Trophoblast cell (in vitro differentiated cells and primary cell): ENCODE data around the gene URB1.

Source experiments
- DNase-seq, 2 donors: peaks; one replicate each; pipeline ENCODE4 v3.0.0-alpha.2; 2016
- H2AFZ ChIP-seq: 2 replicates; pipeline ENCODE4 v1.6.1; 2013; ENCODE audit warnings: low read length, moderate library complexity, mild to moderate bottlenecking; ENCODE audit not compliant: insufficient read depth, poor library complexity
- H2AK5ac ChIP-seq: 2 replicates; pipeline ENCODE4 v1.6.1; 2013; ENCODE audit warnings: mild to moderate bottlenecking, low read length
- H2BK120ac ChIP-seq: 2 replicates; pipeline ENCODE4 v1.6.1; 2013; ENCODE audit warnings: low read length, mild to moderate bottlenecking, moderate library complexity; ENCODE audit not compliant: insufficient read depth, poor library complexity
- H2BK12ac ChIP-seq: 2 replicates; pipeline ENCODE4 v1.6.1; 2013; ENCODE audit warnings: mild to moderate bottlenecking, low read length, moderate library complexity
- H2BK5ac ChIP-seq: 2 replicates; pipeline ENCODE4 v1.6.1; 2013; ENCODE audit warnings: low read length, low read depth, moderate library complexity, mild to moderate bottlenecking; ENCODE audit not compliant: poor library complexity
- H3K14ac ChIP-seq: 2 replicates; pipeline ENCODE4 v1.6.1; 2013; ENCODE audit warnings: mild to moderate bottlenecking, low read length
- H3K18ac ChIP-seq: 2 replicates; pipeline ENCODE4 v1.6.1; 2013; ENCODE audit warnings: mild to moderate bottlenecking, low read length
- H3K23ac ChIP-seq: 2 replicates; pipeline ENCODE4 v1.6.1; 2013; ENCODE audit warnings: low read length
- H3K27ac ChIP-seq: 2 replicates; pipeline ENCODE4 v1.5.1; 2013; ENCODE audit warnings: low read depth, mild to moderate bottlenecking, inconsistent platforms, low read length, moderate library complexity
- H3K27me3 ChIP-seq: 2 replicates; pipeline ENCODE4 v1.6.1; 2013; ENCODE audit warnings: inconsistent platforms, mild to moderate bottlenecking, low read length, moderate library complexity; ENCODE audit not compliant: insufficient read depth
- H3K36me3 ChIP-seq, 2 experiments: 1 replicate in 1 of 2; 2 replicates in 1 of 2; pipeline ENCODE4 v1.6.1; 2013; ENCODE audit warnings: low read length in 2 of 2, mild to moderate bottlenecking in 2 of 2, moderate library complexity in 1 of 2; ENCODE audit not compliant: insufficient read depth in 2 of 2, control insufficient read depth in 1 of 2
- H3K4ac ChIP-seq: 2 replicates; pipeline ENCODE4 v1.6.1; 2013; ENCODE audit warnings: low read depth, mild to moderate bottlenecking, low read length, moderate library complexity
- H3K4me1 ChIP-seq, 2 experiments: 1 replicate in 1 of 2; 2 replicates in 1 of 2; pipeline ENCODE4 v1.6.1; 2013; ENCODE audit warnings: low read length in 2 of 2, mild to moderate bottlenecking in 2 of 2, moderate library complexity in 1 of 2; ENCODE audit not compliant: insufficient read depth in 2 of 2, control insufficient read depth in 1 of 2
- H3K4me2 ChIP-seq: 2 replicates; pipeline ENCODE4 v1.6.1; 2013; ENCODE audit warnings: inconsistent platforms, mild to moderate bottlenecking, low read length, moderate library complexity
- H3K4me3 ChIP-seq: 2 replicates; pipeline ENCODE4 v1.5.1; 2013; ENCODE audit warnings: mild to moderate bottlenecking, low read depth, low read length, inconsistent platforms
- H3K79me1 ChIP-seq: one replicate; pipeline ENCODE4 v1.6.1; 2013; ENCODE audit warnings: low read length
- H3K79me2 ChIP-seq: 2 replicates; pipeline ENCODE4 v1.6.1; 2013; ENCODE audit warnings: low read length, mild to moderate bottlenecking; ENCODE audit not compliant: control insufficient read depth, insufficient read depth, poor library complexity
- H3K9ac ChIP-seq: 2 replicates; pipeline ENCODE4 v1.6.1; 2013; ENCODE audit warnings: mild to moderate bottlenecking, low read length
- H3K9me3 ChIP-seq: 2 replicates; pipeline ENCODE4 v1.6.1; 2013; ENCODE audit warnings: low read depth, mild to moderate bottlenecking, control low read depth, inconsistent platforms, low read length; ENCODE audit not compliant: insufficient read depth
- H4K12ac ChIP-seq: 2 replicates; pipeline ENCODE4 v1.6.1; 2013; ENCODE audit warnings: low read depth, mild to moderate bottlenecking, low read length, moderate library complexity
- H4K8ac ChIP-seq: 2 replicates; pipeline ENCODE4 v1.6.1; 2013; ENCODE audit warnings: low read depth, mild to moderate bottlenecking, low read length, moderate library complexity
- H4K91ac ChIP-seq: one replicate; pipeline ENCODE4 v1.6.1; 2013; ENCODE audit warnings: low read depth, mild to moderate bottlenecking, low read length, moderate library complexity
- WGBS: extraction: QIAGEN DNeasy Blood & Tissue Kit; methylation state at CpG from one replicate; pipeline ENCODE4 v1.1.7; 2013; ENCODE audit warnings: missing lambda C conversion rate; ENCODE audit not compliant: insufficient read length, insufficient coverage; ENCODE audit errors: extremely low coverage; 5-methylcytosine and 5-hydroxymethylcytosine counted together

Gene URB1

DNA sequence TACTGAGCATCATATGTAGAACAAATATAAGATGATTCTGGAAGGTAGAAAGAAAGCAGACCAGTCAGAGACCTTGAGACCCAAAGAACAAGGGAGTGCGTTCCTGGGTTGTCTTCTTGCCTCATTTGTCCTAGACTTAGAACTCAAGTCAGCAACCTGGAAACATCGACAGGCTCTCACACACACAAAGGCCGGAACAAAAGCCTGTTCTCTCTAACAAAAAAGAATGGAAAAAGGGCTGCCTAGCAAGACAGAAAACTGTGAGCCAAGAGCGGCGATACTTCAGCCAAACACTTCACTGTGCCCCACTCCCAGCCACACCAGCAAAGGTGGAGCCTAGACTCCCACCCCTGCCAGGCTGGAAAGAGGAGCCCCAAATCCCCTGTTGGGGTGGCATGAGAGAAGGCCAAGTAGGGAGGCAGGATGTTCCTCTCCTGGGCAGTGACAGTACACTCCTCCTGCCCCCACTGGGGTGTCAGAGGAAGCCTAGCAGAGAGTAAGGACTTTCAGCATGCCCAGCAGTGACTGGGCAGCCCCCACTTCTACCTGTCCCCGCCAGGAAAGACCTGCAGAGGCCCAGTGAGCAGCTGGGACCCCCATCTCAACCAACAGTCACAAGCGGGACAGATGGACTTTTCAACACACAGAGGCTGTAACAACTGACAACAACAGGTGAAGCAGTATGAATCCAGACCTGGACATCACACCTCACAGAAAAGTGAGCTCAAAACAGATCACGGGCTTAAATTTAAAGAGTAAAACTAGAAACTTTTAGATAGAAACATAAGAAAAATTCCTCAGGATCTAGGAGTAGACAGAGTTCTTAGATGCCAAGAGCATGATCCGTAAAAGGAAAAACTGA lies 61.1 kb downstream of the URB1 start:
- no peaks in the 10 kb centered on the region for H3K9me3 ChIP-seq
- no CpG with 5 or more reads among the region's 9 CpGs for WGBS
- H4K8ac ChIP-seq = no peak overlapping the region
- H3K14ac ChIP-seq = no peak overlapping the region
- no peak overlapping the region for H3K4me3 ChIP-seq
- H2BK12ac ChIP-seq = no peak overlapping the region
- H3K36me3 ChIP-seq = peaks cover 30 to 37% of the 10 kb centered on the region in 2 experiments
- H3K9ac ChIP-seq = no peak overlapping the region
- H3K4me2 ChIP-seq = no peak overlapping the region
- DNase-seq = no peak
- no peak overlapping the region for H2BK5ac ChIP-seq
- no peak overlapping the region for H4K91ac ChIP-seq
- no peaks in the 10 kb centered on the region for H3K4me1 ChIP-seq
- no peak overlapping the region for H3K27ac ChIP-seq
- H3K79me2 ChIP-seq = no peaks in the 10 kb centered on the region
- no peak overlapping the region for H2AK5ac ChIP-seq
- H2AFZ ChIP-seq = no peak overlapping the region
- no peak overlapping the region for H4K12ac ChIP-seq
- H3K27me3 ChIP-seq = no peaks in the 10 kb centered on the region
- no peak overlapping the region for H3K23ac ChIP-seq
- H2BK120ac ChIP-seq = no peak overlapping the region
- peak overlapping the region; percentile 40 for H3K18ac ChIP-seq
- H3K79me1 ChIP-seq = no peaks in the 10 kb centered on the region
- H3K4ac ChIP-seq = no peak overlapping the region

DNA sequence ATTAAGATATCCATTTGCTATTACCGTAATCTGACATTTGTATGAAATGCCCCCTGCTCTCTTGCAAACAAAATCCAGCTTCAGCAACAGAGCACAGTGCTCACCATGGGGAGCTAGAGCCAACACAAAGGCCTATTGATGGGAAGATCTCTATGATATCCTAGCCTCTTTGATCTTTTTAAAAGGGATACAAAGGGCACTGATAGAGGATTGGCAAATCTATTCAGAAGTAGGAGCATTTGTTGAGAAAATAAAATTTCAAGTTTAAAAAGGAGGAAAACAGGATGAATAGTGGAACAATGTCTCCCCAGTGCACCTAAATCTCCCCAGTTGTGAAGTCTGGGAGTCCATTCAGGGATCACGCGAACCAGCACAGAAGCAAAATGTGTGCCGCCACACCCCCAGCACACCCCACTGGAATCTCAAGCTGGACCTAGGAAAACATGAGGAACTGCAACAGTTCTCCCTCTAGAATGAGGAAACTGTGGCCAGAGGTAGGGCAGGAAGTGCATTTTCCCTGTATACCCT lies 62.0 kb downstream of the URB1 start:
- Histone ChIP-seq H3K4me1 (no peaks in the 10 kb centered on the region), H3K79me2 (no peaks in the 10 kb centered on the region), H2BK12ac (no peak overlapping the region), H3K4me3 (peak overlapping the region; percentile 56), H3K18ac (no peak overlapping the region), H3K9me3 (no peaks in the 10 kb centered on the region), H2AK5ac (no peak overlapping the region), H3K4me2 (no peak overlapping the region), H4K12ac (no peak overlapping the region), H2BK120ac (no peak overlapping the region), H3K79me1 (no peaks in the 10 kb centered on the region), H2AFZ (no peak overlapping the region), H2BK5ac (no peak overlapping the region), H3K23ac (no peak overlapping the region), H3K4ac (no peak overlapping the region), H3K27me3 (no peaks in the 10 kb centered on the region), H4K8ac (no peak overlapping the region), H3K14ac (no peak overlapping the region), H3K27ac (no peak overlapping the region), H3K36me3 (peaks cover 27 to 32% of the 10 kb centered on the region in 2 experiments), H3K9ac (no peak overlapping the region), H4K91ac (no peak overlapping the region)
- DNase-seq = no peak
- no CpG with 5 or more reads among the region's 4 CpGs for WGBS

DNA sequence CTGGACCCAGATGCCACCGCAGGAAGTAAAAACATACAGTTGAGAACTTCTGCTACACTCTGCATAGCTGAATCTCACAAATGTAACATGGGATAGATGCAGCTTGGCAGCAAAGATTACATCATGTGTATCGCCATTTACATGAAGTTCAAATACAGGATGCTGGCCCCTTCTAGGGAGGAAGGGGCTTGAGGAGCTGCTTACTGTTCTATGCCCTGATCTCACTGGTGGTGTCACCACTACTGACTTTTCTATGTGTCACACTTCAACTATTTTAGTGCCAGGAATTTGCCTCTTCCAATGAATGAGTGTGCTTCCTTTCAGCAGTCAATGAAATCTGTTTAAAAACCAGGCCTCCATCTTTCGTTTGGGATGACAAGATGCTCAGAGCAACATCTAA lies 63.0 kb downstream of the URB1 start:
- Histone ChIP-seq H2BK12ac (no peak overlapping the region), H3K9me3 (no peaks in the 10 kb centered on the region), H3K23ac (no peak overlapping the region), H3K4me1 (no peaks in the 10 kb centered on the region), H3K14ac (no peak overlapping the region), H3K4ac (no peak overlapping the region), H2AFZ (no peak overlapping the region), H4K8ac (no peak overlapping the region), H3K79me2 (no peaks in the 10 kb centered on the region), H3K36me3 (peaks cover 25 to 31% of the 10 kb centered on the region in 2 experiments), H4K12ac (no peak overlapping the region), H2BK120ac (no peak overlapping the region), H4K91ac (no peak overlapping the region), H3K27me3 (no peaks in the 10 kb centered on the region), H3K27ac (no peak overlapping the region), H2AK5ac (no peak overlapping the region), H3K79me1 (no peaks in the 10 kb centered on the region), H3K4me3 (no peak overlapping the region), H3K18ac (no peak overlapping the region), H3K4me2 (no peak overlapping the region), H2BK5ac (no peak overlapping the region), H3K9ac (no peak overlapping the region)
- no CpG with 5 or more reads among the region's 3 CpGs for WGBS
- peak in 1 of 2 donors; percentile 17 for DNase-seq

DNA sequence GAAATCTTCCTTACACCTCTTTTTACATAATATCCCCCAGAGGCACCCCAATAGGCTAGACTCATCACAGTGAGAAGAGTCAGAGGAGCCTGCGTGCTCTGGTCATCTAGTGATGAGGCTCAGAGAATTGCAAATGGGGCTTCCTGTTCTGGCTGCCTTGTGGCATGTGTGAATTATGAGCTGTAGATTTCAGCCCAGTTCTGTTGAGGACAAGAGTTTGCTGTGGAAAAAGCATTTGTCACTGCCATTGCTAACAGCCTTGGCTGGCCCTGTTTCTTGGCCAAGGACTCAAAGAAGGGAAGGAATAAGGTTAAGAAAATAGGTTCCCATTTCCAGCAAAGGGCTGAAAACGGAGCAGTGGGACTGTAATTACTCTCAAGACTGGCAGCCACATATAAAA lies 63.5 kb downstream of the URB1 start:
- Histone ChIP-seq H3K4me3 (no peak overlapping the region), H3K23ac (no peak overlapping the region), H3K79me1 (no peaks in the 10 kb centered on the region), H3K79me2 (no peaks in the 10 kb centered on the region), H3K4me2 (no peak overlapping the region), H2AK5ac (no peak overlapping the region), H4K8ac (no peak overlapping the region), H4K91ac (no peak overlapping the region), H3K4me1 (no peaks in the 10 kb centered on the region), H3K9me3 (no peaks in the 10 kb centered on the region), H2BK12ac (no peak overlapping the region), H2BK120ac (no peak overlapping the region), H4K12ac (no peak overlapping the region), H3K18ac (no peak overlapping the region), H3K27me3 (no peaks in the 10 kb centered on the region), H3K14ac (no peak overlapping the region), H2AFZ (no peak overlapping the region), H3K27ac (no peak overlapping the region), H2BK5ac (no peak overlapping the region), H3K9ac (no peak overlapping the region), H3K4ac (no peak overlapping the region), H3K36me3 (peaks cover 24 to 31% of the 10 kb centered on the region in 2 experiments)
- WGBS = no CpG with 5 or more reads among the region's 2 CpGs
- no peak for DNase-seq
